CD4-positive, alpha-beta T cell treated with Interleukin-4 for 4 hours (primary cell): Measurements from ENCODE around the gene EIF2S3B.
"Not testable (repeated sequence)": the region's sequence is repeated elsewhere in the genome, so short reads cannot be mapped to it uniquely, and the experiment has no call there.

Experiments
- DNase-seq: peaks from one replicate; pipeline ENCODE4 v3.0.0-alpha.2; 2020

The EIF2S3B gene

GRCh38 chr12:10505620-10506019 is at the start of gene EIF2S3B:
EIF2S3B (plus strand) TSS chr12:10505890; CDS start chr12:10505903, 13 bp downstream.
- no peak for DNase-seq

DNA sequence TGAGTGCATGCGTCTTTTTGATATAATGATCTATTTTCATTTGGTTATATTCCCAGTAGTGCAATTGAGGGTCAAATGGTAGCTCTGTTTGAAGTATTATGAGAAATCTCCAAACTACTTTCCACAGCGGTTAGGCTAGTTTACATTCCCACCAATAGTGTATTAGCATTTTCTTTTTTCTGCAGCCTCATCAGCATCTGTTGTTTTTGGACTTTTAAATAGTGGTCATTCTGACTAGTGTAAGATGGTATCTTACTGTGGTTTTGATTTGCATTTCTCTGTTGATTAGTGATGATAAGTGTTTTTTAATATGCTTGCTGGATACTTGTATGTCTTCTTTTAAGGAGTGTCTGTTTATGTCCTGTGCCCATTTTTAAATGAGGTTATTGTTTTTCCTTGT is 48.8 kb upstream of the EIF2S3B start:
- DNase-seq = no peak

GRCh38 chr12:10457760-10458159 is 47.9 kb upstream of the EIF2S3B start:
- no peak for DNase-seq

- no peak for DNase-seq
These were observed 39.4 kb upstream of the EIF2S3B start for GRCh38 chr12:10466311-10466710.

- DNase-seq = no peak
These were observed 36.0 kb upstream of the EIF2S3B start for GRCh38 chr12:10469701-10470100.

DNA sequence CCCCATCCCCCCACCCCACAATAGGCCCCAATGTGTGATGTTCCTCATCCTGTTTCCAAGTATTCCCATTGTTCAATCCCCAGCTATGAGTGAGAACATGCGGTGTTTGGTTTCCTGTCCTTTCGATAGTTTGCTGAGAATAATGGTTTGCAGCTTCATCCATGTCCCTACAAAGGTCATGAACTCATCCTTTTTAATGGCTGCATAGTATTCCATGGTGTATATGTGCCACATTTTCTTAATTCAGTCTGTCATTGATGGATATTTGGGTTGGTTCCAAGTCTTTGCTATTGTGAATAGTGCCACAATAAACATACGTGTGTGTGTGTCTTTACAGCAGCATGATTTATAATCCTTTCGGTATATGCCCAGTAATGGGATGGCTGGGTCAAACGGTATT is 32.9 kb upstream of the EIF2S3B start:
- not testable (repeated sequence) for DNase-seq

DNA sequence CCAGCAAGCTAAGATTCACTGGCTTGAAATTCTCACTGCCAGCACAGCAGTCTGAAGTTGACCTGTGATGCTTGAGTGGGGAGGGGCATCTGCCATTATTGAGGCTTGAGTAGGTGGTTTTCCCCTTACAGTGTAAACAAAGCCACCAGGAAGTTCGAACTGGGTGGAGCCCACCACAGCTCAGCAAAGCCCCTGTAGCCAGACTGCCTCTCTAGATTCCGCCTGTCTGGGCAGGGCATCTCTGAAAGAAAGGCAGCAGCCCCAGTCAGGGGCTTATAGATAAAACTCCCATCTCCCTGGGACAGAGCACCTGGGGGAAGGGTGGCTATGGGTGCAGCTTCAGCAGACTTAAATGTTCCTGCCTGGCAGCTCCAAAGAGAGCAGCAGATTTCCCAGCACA is 23.8 kb upstream of the EIF2S3B start:
- peak; percentile 70 for DNase-seq

GRCh38 chr12:10487328-10487727 is 18.4 kb upstream of the EIF2S3B start:
- DNase-seq = not testable (repeated sequence)

DNA sequence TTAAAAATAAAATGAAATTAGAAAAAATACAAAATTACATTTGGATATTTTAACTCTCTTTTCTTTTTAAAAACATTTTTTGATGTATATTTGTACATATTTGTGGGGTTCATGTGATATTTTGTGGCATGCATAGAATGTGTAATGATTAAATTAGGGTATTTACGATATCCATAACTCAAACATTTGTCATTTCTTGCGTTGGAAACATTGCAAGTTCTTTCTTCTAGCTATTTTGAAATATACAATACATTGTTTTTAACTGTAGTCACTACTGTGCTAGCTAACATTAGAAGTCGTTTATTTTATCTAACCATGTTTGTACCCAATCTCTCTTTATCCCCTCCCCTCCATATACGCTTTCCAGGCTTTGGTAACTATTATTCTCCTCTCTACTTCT is 13.9 kb upstream of the EIF2S3B start:
- DNase-seq = no peak

DNA sequence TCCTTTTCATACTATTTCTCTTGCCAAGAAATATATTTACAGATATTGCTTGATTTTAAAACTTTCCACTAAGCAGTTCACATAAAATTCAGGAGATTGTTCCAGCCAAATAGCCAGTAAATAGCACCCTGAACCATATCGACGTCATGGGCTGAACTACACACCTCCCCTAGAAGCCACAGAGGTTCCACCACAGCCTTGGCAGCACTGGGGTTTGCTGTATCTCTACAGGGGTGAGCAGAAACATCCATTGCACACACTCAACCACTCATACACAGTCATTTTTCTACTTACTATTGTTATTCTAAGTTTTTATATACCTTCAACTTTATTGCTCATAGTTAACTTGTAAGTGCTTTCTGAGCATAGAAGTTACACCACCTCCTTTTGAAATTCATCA is 8.1 kb upstream of the EIF2S3B start:
- DNase-seq = peak; percentile 69

GRCh38 chr12:10498042-10498441 is 7.6 kb upstream of the EIF2S3B start:
- DNase-seq = no peak

GRCh38 chr12:10501030-10501429 is 4.7 kb upstream of the EIF2S3B start:
- DNase-seq = peak; percentile 22

DNA sequence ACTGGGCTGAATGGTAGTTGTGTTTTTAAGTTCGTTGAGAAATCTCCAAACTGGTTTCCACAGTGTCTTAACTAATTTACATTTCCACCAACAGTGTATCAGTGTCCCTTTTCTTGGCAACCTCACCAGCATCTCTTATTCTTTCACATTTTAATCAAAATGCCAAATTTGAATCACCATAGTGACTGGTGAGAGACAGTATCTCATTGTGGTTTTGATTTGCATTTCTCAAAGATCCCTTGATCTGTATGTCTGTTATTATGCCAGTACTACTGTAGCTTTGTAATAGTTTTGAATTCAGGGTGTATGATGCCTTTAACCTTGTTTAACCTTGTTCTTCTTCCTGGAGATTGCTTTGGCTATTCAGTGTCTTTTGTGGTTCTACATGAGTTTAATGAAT is 2.2 kb upstream of the EIF2S3B start:
- peak; percentile 48 for DNase-seq

GRCh38 chr12:10511756-10512355 is 6.2 kb downstream of the EIF2S3B start:
- DNase-seq = no peak

- DNase-seq = no peak
These were observed 7.1 kb downstream of the EIF2S3B start for GRCh38 chr12:10512798-10513197.

DNA sequence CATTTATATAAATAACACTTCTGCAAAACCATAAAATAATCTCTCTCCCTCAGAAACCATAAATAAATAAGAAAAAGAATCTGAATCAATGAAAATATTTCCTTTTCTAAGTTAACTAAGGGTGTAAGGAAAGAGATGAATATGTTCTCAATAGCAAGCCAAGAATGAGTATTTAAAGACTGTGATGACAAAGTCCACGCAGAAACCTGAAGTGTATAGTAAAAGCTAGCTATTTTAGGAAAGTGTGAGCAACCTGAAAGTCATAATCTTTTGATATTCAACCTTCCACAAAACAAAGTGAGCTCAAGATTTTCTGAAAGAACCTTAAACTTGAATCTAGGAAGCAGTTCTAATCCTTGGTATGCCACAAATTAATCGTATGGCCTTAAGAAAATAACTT is 15.9 kb downstream of the EIF2S3B start:
- DNase-seq = no peak

- no peak for DNase-seq
These were observed 22.7 kb downstream of the EIF2S3B start for GRCh38 chr12:10528174-10528953.

- no peak for DNase-seq
These were observed 23.9 kb downstream of the EIF2S3B start for GRCh38 chr12:10529603-10530002.

GRCh38 chr12:10537721-10538120 is 32.0 kb downstream of the EIF2S3B start:
- no peak for DNase-seq

DNA sequence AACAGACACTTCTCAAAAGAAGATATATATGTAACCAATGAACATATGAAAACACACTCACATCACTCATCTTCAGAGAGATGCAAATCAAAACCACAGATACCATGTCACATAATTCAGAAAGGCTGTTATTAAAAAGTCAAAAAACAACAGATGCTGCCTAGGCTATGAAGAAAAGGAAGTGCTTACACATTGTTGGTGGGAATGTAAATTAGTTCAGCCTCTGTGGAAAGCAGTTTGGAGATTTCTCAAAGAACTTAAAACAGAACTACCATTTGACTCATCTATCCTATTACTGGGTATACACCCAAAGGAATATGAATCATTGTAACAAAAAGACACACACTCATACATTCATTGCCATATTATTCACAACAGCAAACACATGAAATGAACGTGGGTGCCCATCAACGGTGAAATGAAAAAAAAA is 35.1 kb downstream of the EIF2S3B start:
- DNase-seq = peak; percentile 63

DNA sequence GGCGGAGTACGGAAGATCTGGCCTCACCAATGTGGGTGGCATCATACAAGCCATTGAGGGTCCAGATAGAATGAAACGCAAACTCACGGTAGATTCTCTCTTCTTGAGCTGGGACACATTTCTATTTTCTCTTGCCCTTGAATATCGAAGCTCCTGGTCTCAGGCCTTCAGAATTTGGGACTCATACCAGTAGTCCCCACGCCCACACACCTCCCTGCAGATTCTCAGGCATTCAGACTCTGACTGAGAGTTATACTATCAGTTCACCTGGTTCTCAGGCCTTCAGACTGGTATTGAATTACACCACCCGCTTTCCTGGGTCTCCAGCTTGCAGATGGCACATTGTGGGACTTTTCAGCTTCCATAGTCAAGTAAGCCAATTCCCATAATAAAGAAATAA is 37.8 kb downstream of the EIF2S3B start:
- no peak for DNase-seq

- DNase-seq = no peak
These were observed 45.7 kb downstream of the EIF2S3B start for GRCh38 chr12:10551375-10551774.

GRCh38 chr12:10553148-10553547 is 47.5 kb downstream of the EIF2S3B start:
- DNase-seq = peak; percentile 46

DNA sequence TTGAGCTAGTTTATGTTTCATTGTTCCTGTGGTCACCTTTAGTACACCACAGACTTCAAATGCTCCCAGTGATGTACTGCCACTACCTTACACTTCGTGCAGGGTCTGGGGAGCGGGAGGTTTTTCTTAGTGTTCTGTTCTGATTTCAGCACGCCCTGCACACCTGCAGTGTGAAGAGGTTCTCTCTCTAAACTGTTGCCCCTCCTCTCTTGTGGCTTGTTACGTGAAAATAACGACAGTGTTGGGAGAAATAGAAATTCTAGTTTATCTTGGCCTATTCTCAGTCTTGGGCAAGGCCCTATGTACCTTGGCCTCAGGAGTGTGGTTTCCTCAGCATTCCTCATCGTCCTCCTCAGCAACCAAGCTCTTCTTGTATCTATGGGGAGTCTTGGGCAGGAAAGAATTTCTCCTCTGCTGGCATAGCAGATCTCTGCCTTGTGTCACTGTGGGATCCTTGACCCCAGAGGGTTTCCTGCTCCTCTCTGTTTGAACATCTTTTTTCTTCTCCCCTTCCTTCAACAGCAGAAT is 48.6 kb downstream of the EIF2S3B start:
- DNase-seq = peak; percentile 71
